Small intestine (tissue), 7 donors: ENCODE results near the gene GRIN1. TPM values are rescaled to one million over a fixed set of nuclear protein-coding genes. Genes with fewer than 3 reads are reported as not detected.

Experiments used
- DNase-seq, 2 donors: peaks; one replicate each; pipeline versions ENCODE4 v3.0.0 to v3.0.0-alpha.2; 2013
- FAIRE-seq: peaks from 2 replicates; lab custom pipeline; 2012; peaks lifted over from hg19 to GRCh38; lab: Jason Lieb, UNC
- H3K27ac ChIP-seq, 3 donors: one replicate each; pipeline ENCODE4 v1.5.1; 2013; ENCODE audit warnings: low read length in 2 of 3, mild to moderate bottlenecking in 2 of 3, control low read depth in 1 of 3, inconsistent platforms in 1 of 3, low read depth in 1 of 3, moderate library complexity in 1 of 3
- H3K27me3 ChIP-seq, 3 donors: one replicate each; pipeline ENCODE4 v1.6.1; 2013; ENCODE audit warnings: low read length in 3 of 3, inconsistent platforms in 1 of 3; ENCODE audit not compliant: control insufficient read depth in 3 of 3, insufficient read depth in 3 of 3
- H3K36me3 ChIP-seq, 3 donors: one replicate each; pipeline ENCODE4 v1.6.1; 2013; ENCODE audit warnings: low read length in 3 of 3, inconsistent platforms in 1 of 3, low read depth in 1 of 3, mild to moderate bottlenecking in 1 of 3, moderate library complexity in 1 of 3; ENCODE audit not compliant: control insufficient read depth in 3 of 3, insufficient read depth in 2 of 3
- H3K4me1 ChIP-seq, 3 donors: one replicate each; pipeline ENCODE4 v1.6.1; 2013; ENCODE audit warnings: low read length in 2 of 3, inconsistent platforms in 1 of 3, low read depth in 1 of 3, mild to moderate bottlenecking in 1 of 3, moderate library complexity in 1 of 3; ENCODE audit not compliant: control insufficient read depth in 3 of 3, insufficient read depth in 2 of 3
- H3K4me3 ChIP-seq, 3 donors: one replicate each; pipeline ENCODE4 v1.5.1; 2013; ENCODE audit warnings: low read length in 3 of 3, control low read depth in 1 of 3, inconsistent platforms in 1 of 3, low read depth in 1 of 3, mild to moderate bottlenecking in 1 of 3, moderate library complexity in 1 of 3
- H3K9me3 ChIP-seq, 2 donors: one replicate each; pipeline ENCODE4 v1.6.1; 2013; ENCODE audit warnings: low read depth in 1 of 2, low read length in 1 of 2; ENCODE audit not compliant: control insufficient read depth in 2 of 2, insufficient read depth in 1 of 2
- WGBS, 3 donors: extraction: QIAGEN DNeasy Blood & Tissue Kit; methylation state at CpG; one replicate each; pipeline ENCODE4 v1.1.7; 2013; 5-methylcytosine and 5-hydroxymethylcytosine counted together
- polyA plus RNA-seq, 4 donors: library from polyadenylated mRNA; stranded (reverse) in 3 of 4; unstranded in 1 of 4; fragments of 200-250 nt in 3 of 4; fragments of 120-200 nt in 1 of 4; gene quantifications; one replicate each; pipeline versions ENCODE4 v1.2.1 to v1.2.3, GENCODE V29; 2013
- donor health status: healthy with polysubstance abuse.
- donor health status: control.
- donor health status: control.
- donor health status: Bipolar disorder and iron deficiency.
- donor health status: healthy.

Gene GRIN1
- polyA plus RNA-seq, 4 donors, result 0.79 to 0.92 TPM; not detected in 2

DNA sequence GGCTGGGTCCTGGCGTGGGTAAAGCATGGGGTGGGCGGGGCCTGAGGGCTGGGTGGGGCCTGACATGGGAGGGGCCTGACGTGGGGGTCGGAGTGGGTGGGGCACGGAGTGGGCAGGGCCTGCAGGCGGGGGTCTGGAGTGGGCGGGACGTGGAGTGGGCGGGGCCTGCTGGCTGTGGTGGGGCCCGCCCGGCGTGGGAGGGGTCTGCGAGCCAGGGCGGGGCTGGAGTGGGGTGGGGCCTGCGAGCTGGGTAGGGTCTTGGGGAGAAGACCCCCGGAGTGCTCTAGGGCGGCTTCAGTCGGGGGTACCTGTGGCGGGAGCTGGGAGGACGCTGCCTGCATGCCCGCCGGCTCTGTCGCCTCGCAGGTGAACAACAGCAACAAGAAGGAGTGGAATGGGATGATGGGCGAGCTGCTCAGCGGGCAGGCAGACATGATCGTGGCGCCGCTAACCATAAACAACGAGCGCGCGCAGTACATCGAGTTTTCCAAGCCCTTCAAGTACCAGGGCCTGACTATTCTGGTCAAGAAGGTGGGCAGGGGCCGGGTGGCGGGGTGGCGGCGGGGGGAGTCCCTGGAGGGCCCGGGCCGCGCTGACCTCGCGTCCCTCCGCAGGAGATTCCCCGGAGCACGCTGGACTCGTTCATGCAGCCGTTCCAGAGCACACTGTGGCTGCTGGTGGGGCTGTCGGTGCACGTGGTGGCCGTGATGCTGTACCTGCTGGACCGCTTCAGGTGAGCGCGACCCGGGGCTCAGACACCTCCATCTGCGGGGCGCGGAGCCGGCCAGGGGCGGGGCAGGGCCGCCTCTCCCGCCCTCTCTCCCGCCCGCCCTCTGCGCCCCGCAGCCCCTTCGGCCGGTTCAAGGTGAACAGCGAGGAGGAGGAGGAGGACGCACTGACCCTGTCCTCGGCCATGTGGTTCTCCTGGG lies 22.9 kb downstream of the GRIN1 start:
- DNase-seq (no peak), FAIRE-seq (no peak)
- peaks cover 0 to 6% (median 0%) of the 10 kb centered on the region in 3 donors for H3K4me1 ChIP-seq
- no peak overlapping the region for H3K27ac ChIP-seq
- no peaks in the 10 kb centered on the region for H3K9me3 ChIP-seq
- WGBS, 3 donors, result 3 to 8% (median 7%) methylated on average over 53 to 70 of the region's 71 CpGs
- no peak overlapping the region for H3K4me3 ChIP-seq
- H3K36me3 ChIP-seq, result no peaks in the 10 kb centered on the region
- peaks cover 0 to 96% (median 30%) of the 10 kb centered on the region in 3 donors for H3K27me3 ChIP-seq

DNA sequence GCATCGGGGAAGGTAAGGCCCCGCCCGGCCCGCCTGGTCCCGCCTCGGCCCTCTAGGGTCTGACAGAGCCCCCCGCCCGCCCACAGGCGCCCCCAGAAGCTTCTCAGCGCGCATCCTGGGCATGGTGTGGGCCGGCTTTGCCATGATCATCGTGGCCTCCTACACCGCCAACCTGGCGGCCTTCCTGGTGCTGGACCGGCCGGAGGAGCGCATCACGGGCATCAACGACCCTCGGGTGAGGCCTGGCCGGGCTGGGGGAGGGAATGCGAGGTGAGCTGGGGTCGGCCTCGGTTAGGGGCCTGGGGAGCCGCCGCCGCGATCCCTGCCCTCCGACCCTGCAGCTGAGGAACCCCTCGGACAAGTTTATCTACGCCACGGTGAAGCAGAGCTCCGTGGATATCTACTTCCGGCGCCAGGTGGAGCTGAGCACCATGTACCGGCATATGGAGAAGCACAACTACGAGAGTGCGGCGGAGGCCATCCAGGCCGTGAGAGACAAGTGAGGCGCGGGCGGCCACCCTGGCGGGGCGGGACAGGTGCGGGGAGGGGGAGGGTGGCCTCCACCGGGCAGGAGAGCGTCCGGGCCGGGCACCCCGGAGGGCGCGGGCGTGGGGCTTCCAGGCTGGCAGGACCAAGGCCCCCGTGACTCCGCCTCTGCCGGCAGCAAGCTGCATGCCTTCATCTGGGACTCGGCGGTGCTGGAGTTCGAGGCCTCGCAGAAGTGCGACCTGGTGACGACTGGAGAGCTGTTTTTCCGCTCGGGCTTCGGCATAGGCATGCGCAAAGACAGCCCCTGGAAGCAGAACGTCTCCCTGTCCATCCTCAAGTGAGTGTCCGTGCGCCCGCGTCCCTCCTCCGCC lies 23.8 kb downstream of the GRIN1 start:
- no peak for FAIRE-seq
- H3K27ac ChIP-seq, result no peak overlapping the region
- H3K4me3 ChIP-seq, result no peak overlapping the region
- H3K27me3 ChIP-seq, result peaks cover 0 to 96% (median 30%) of the 10 kb centered on the region in 3 donors
- H3K4me1 ChIP-seq, result peaks cover 0 to 6% (median 0%) of the 10 kb centered on the region in 3 donors
- no peaks in the 10 kb centered on the region for H3K36me3 ChIP-seq
- no peaks in the 10 kb centered on the region for H3K9me3 ChIP-seq
- 12 to 21% (median 12%) methylated on average over 61 to 74 of the region's 74 CpGs for WGBS, 3 donors
- DNase-seq, result peak; percentile 59 to 69

DNA sequence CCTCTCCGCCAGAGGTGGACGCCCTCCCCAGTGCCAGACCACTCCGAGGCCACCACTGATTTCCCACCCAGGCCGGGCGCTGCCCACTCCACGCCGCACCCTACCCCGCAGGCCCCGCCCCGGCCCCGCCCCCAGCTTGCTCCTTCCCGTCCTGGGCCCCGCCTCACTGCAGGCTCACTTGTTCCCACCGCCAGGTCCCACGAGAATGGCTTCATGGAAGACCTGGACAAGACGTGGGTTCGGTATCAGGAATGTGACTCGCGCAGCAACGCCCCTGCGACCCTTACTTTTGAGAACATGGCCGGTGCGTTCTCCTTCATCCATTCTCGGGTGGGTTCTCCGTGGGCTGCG lies 24.4 kb downstream of the GRIN1 start:
- H3K27ac ChIP-seq, result no peak overlapping the region
- FAIRE-seq (no peak), DNase-seq (no peak)
- H3K27me3 ChIP-seq, result peaks cover 0 to 95% (median 30%) of the 10 kb centered on the region in 3 donors
- no peaks in the 10 kb centered on the region for H3K9me3 ChIP-seq
- no peaks in the 10 kb centered on the region for H3K36me3 ChIP-seq
- peaks cover 0 to 6% (median 0%) of the 10 kb centered on the region in 3 donors for H3K4me1 ChIP-seq
- 32 to 49% (median 38%) methylated on average over 19 to 26 of the region's 26 CpGs for WGBS, 3 donors
- H3K4me3 ChIP-seq, result no peak overlapping the region

DNA sequence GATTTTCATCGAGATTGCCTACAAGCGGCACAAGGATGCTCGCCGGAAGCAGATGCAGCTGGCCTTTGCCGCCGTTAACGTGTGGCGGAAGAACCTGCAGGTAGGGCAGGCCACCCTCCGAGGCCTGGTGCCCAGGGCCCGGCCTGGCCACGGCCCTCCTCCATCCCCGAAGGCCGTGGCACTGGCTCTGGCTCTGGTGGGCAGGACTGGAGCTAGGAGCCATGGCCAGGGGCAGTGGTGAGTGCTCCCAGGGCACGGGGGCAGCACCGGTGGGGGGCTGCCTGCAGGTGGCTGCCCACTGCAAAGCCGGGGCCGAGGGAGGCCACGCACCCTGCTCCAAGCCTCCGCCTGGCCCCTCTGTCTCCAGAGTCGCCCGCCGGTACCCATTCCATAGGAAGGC lies 24.9 kb downstream of the GRIN1 start:
- Histone ChIP-seq H3K27me3 (peaks cover 0 to 94% (median 30%) of the 10 kb centered on the region in 3 donors), H3K4me3 (no peak overlapping the region), H3K27ac (no peak overlapping the region), H3K4me1 (peaks cover 0 to 6% (median 0%) of the 10 kb centered on the region in 3 donors), H3K9me3 (no peaks in the 10 kb centered on the region), H3K36me3 (no peaks in the 10 kb centered on the region)
- DNase-seq (no peak), FAIRE-seq (no peak)
- 78 to 85% (median 80%) methylated on average over 22 of the region's 22 CpGs for WGBS, 3 donors

DNA sequence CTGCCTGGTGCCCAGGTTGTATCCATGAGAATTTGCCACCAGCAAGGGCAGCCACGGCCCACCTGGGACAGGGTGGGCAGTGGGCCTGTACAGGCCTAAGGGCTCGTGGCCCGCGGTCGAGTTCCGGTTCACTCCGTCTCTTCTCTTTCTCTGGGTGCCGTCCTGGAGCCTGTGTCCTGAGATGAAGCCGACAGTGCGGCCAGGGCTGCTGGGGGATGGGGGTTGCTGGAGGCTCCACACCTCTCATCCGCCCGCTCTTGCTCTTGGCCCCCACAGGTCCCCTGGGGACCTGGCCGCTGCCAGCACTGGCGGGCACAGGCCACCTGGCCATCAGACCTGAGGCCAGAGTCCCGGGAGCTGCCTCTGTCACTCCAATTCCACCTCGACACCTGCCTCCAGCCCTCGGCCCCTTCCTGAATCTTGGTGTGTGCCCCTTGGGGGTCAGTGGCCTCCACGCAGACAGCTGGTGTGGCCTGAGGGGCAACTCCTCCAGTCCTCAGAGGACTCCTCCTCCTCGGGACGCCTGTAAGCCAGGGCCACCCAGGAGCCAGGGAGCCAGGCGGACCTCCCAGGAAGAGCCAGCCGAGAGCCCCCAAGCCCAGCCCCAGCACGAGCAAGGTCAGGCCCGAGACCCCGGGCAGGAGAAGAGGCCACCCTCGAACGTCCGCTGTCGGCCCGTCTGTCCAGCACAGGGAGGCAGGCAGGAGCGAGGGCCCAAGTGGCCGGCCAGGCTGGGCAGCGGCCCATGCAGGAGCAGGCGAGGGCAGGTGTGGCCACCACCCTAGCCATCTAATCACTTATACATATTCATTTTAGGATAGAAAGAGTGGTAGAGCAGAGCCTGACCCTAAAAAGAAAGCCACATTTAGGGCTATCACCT lies 25.7 kb downstream of the GRIN1 start:
- 78 to 87% (median 86%) methylated on average over 33 to 34 of the region's 34 CpGs for WGBS, 3 donors
- Histone ChIP-seq H3K27me3 (peaks cover 6 to 88% (median 26%) of the 10 kb centered on the region in 3 donors), H3K36me3 (no peaks in the 10 kb centered on the region), H3K27ac (no peak overlapping the region), H3K9me3 (no peaks in the 10 kb centered on the region), H3K4me3 (no peak overlapping the region), H3K4me1 (peaks cover 0 to 6% (median under 1%) of the 10 kb centered on the region in 3 donors)
- DNase-seq (no peak), FAIRE-seq (no peak)

DNA sequence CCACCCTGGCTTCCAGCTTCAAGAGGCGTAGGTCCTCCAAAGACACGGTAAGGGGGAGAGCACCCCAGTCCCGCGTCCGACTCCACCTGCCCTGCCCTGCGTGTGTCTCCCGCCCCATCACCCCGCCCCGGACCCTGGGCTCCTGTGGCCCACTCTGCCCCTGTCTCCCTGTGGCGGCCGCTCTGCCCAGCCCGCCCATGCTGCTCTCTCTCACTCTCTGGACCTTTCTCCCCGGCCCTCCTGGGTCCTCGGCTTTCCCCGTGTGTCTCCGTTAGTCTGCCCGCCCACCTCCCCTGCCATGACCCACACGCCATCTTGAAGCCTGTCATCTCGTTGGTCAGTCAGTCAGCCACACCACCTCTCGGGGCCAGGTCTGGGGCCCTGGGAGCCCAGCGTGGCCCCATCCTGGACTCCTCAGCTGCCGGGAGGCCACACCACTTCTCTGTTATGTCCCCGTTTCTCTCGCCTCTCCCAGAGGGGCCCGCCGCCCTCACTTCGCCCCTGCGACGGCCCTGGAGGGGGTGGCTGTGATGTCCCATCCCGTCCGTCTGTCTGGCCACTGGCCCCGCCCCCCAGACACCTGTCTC lies 26.4 kb downstream of the GRIN1 start:
- Histone ChIP-seq H3K27me3 (peaks cover 6 to 86% (median 28%) of the 10 kb centered on the region in 3 donors), H3K36me3 (no peaks in the 10 kb centered on the region), H3K4me3 (no peak overlapping the region), H3K9me3 (no peaks in the 10 kb centered on the region), H3K4me1 (peaks cover 0 to 8% (median 5%) of the 10 kb centered on the region in 3 donors), H3K27ac (no peak overlapping the region)
- FAIRE-seq (no peak), DNase-seq (no peak)
- 85 to 88% (median 86%) methylated on average over 32 of the region's 32 CpGs for WGBS, 3 donors

DNA sequence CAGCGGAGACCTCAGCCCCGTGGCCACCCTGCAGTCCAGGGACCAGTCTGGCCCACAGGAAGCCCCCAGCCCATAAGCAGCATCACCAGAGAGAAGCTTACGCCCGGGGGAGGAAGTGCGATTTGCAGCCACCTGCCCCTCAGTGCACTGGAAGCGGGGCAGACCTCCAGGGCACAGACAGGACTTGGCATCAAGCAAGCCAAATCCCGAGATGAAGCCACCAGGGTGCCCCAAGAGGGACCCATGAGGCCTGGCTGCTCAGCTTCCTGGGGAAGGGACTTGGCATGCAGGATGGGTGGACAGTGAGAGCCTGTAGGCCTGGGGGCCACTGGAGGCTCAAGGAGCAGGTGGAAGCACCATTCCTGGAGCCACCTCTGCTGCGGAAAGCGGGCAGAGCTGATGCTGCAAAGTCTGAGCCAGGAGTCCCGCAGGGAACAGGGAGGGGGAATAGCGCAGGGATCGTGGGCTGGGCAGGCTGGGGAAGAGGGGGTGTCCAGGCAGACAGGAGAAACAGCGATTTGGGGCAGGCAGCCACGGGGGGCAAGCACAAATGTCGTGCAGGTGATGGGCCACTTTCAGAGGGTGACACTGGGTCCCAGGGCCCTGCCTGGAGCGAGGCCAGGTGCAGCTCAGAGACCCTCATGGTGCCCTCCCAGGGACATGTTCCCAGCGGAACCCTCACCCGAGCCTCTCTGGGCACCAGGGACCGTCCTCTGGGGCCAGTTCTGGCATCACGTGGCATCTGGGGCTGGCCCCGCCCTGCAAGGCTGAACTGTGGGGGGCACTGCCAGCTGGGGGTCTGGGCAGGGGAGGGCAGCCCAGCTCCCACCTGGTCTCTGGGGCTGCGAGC lies 27.7 kb downstream of the GRIN1 start:
- Histone ChIP-seq H3K9me3 (no peaks in the 10 kb centered on the region), H3K4me1 (peaks cover 0 to 8% (median 5%) of the 10 kb centered on the region in 3 donors), H3K36me3 (no peaks in the 10 kb centered on the region), H3K27ac (no peak overlapping the region), H3K4me3 (no peak overlapping the region), H3K27me3 (peaks cover 6 to 87% (median 31%) of the 10 kb centered on the region in 3 donors)
- no peak for FAIRE-seq
- WGBS, 3 donors, result 59 to 71% (median 68%) methylated on average over 20 to 22 of the region's 22 CpGs
- DNase-seq, result no peak
